ENCODE results near the gene RBMS2. TPM values are rescaled to one million over a fixed set of nuclear protein-coding genes. Genes with fewer than 3 reads are reported as not detected.

Gene RBMS2
- total and polyA plus RNA-seq, 10 of the 15 experiments (the other 5 are each of a cell fraction or from before 2014, with no cell fraction given): 0.56 to 7.1 (median 2.4) TPM

GRCh38 chr12:56641219-56641618 lies 119.6 kb downstream of the RBMS2 start:
- Histone ChIP-seq H3K4me3 (no peak overlapping the region), H3K9ac (ENCODE audit: control insufficient read depth, insufficient read depth, low read length) (no peak overlapping the region), H3K27ac (ENCODE audit: control insufficient read depth, insufficient read depth) (no peak overlapping the region), H3K27me3 (replicated peaks in 1 of 2; ENCODE audit: control insufficient read depth in 2 of 2, insufficient read depth in 2 of 2, low read length in 1 of 2) (no peaks in the 10 kb centered on the region), H2AFZ (ENCODE audit: control insufficient read depth, low read depth, low read length) (no peak overlapping the region), H3K9me3 (replicated peaks; ENCODE audit: control insufficient read depth, insufficient read depth, low read length) (no peaks in the 10 kb centered on the region), H3K4me1 (ENCODE audit: control insufficient read depth, insufficient read depth, low read length) (peaks cover 3% of the 10 kb centered on the region; the same call in 1 of the 2 replicates), H3K36me3 (ENCODE audit: control insufficient read depth in 2 of 2, insufficient read depth in 2 of 2, low read length in 1 of 2) (peaks cover 16 to 37% of the 10 kb centered on the region in 2 experiments), H3K4me2 (ENCODE audit: control insufficient read depth, insufficient read depth) (no peak overlapping the region), H4K20me1 (ENCODE audit: control insufficient read depth, insufficient read depth) (no peaks in the 10 kb centered on the region), H3K79me2 (ENCODE audit: control insufficient read depth, insufficient read depth, low read length) (peaks cover 53% of the 10 kb centered on the region)
- FAIRE-seq (no peak), DNase-seq (ENCODE audit: low read depth, low spot score) (no peak), ATAC-seq (no peak)
- TF ChIP-seq JUND (IDR thresholded peaks at IDR 0.05; ENCODE audit: low read depth, low read length) (no peak), PAX8 (IDR thresholded peaks at IDR 0.05) (no peak), CHD4 (IDR thresholded peaks at IDR 0.05) (no peak), BHLHE40 (IDR thresholded peaks at IDR 0.05; ENCODE audit: borderline replicate concordance in 1 of 2, low read depth in 2 of 2, low read length in 1 of 2) (no peak), SPI1 (IDR thresholded peaks at IDR 0.05; ENCODE audit: borderline replicate concordance, insufficient read depth, low read depth, low read length) (no peak), RAD51 (IDR thresholded peaks at IDR 0.05) (no peak), SKIL (IDR thresholded peaks at IDR 0.05; ENCODE audit: low read depth, poor library complexity, severe bottlenecking) (no peak)
- SMC1A ChIA-PET (ENCODE audit: uncharacterized antibody, unreplicated experiment): interaction anchor here (0.5 kb wide), 1 partner anchor 502 kb away, joined by 3 read pairs; no protein-coding TSS in a partner anchor
- WGBS (ENCODE audit: insufficient coverage, insufficient replicate concordance, low lambda C conversion rate, missing lambda C conversion rate): 96% methylated on average over 6 of the region's 6 CpGs
- no TSS peak for BruUV-seq (replicated peaks)
- CTCF ChIA-PET: interaction anchor here (1.5 to 2.2 kb wide), 2 partner anchors 12 to 127 kb away, joined by 4 to 6 read pairs; no protein-coding TSS in a partner anchor
- RAD21 ChIA-PET (ENCODE audit: unreplicated experiment): no interaction called here
- POLR2A ChIA-PET: interaction anchor here (0.6 to 1.2 kb wide), 3 partner anchors 13 to 121 kb away, joined by 3 read pairs; no protein-coding TSS in a partner anchor
- in situ Hi-C loops (cut with MboI): no loop called here
- intact Hi-C loops (cut with micrococcal nuclease; ENCODE audit: unreplicated experiment): loop anchor here (10.0 kb wide), 1 partner anchor 516 kb away; the partner anchor contains the start of gene ESYT1
